OCI-LY7 (cell line): ENCODE results near the gene SLC30A3. TPM values are rescaled to one million over a fixed set of nuclear protein-coding genes. Genes with fewer than 3 reads are reported as not detected.

Experiments
- BruUV-seq: library from RNA; stranded (reverse); fragments of 400-500 nt; replicated peaks from 2 replicates; lab custom pipeline; 2021; lab: Mats Ljungman, UMichigan
- CTCF ChIA-PET: fragments of 300-600 bp; sonication (Branson Sonifier 250); formaldehyde crosslinking; loops from one replicate; lab custom pipeline; 2022; ENCODE audit warnings: antibody characterized with exemption; ENCODE audit not compliant: unreplicated experiment; lab: Charles Lee
- POLR2A ChIA-PET: fragments of 300-600 bp; sonication (Branson Sonifier 250); formaldehyde crosslinking; loops from one replicate; lab custom pipeline; 2022; ENCODE audit warnings: antibody characterized with exemption; lab: Charles Lee
- DNase-seq: peaks from one replicate; pipeline ENCODE4 v3.0.0-alpha.2; 2015; ENCODE audit warnings: low spot score
- H2AFZ ChIP-seq: fragments of 200-600 bp; sonication (generic), shearing (Covaris generic); 2 replicates; pipeline ENCODE4 v1.6.1; 2014; ENCODE audit warnings: mild to moderate bottlenecking, antibody characterized with exemption, low read length, moderate library complexity
- H3K27ac ChIP-seq: fragments of 200-600 bp; sonication (generic); 2 replicates; pipeline ENCODE4 v1.5.1; 2014; ENCODE audit warnings: mixed run types, low read depth, mild to moderate bottlenecking, moderate library complexity, low read length, inconsistent platforms; ENCODE audit not compliant: poor library complexity, severe bottlenecking
- H3K36me3 ChIP-seq: fragments of 200-600 bp; sonication (generic); 2 replicates; pipeline ENCODE4 v1.6.1; 2014; ENCODE audit warnings: mild to moderate bottlenecking, antibody characterized with exemption, low read length, moderate library complexity, mixed read lengths; ENCODE audit not compliant: insufficient read depth
- H3K4me1 ChIP-seq: fragments of 200-600 bp; sonication (generic); 2 replicates; pipeline ENCODE4 v1.5.1; 2014; ENCODE audit warnings: mild to moderate bottlenecking, low read length; ENCODE audit not compliant: insufficient read depth, poor library complexity, severe bottlenecking
- H3K4me2 ChIP-seq: fragments of 200-600 bp; sonication (generic); 2 replicates; pipeline ENCODE4 v1.6.1; 2014; ENCODE audit warnings: mild to moderate bottlenecking, low read length
- H3K4me3 ChIP-seq: fragments of 200-600 bp; sonication (generic); 2 replicates; pipeline ENCODE4 v1.5.1; 2014; ENCODE audit warnings: mild to moderate bottlenecking, low read depth, low read length; ENCODE audit not compliant: poor library complexity, severe bottlenecking
- H3K79me2 ChIP-seq: fragments of 200-600 bp; sonication (generic); 2 replicates; pipeline ENCODE4 v1.6.1; 2016; ENCODE audit warnings: low read depth, mild to moderate bottlenecking, low read length, moderate library complexity, mixed read lengths; ENCODE audit not compliant: insufficient read depth
- H3K9me2 ChIP-seq: fragments of 200-600 bp; sonication (generic); 2 replicates; pipeline ENCODE4 v1.6.1; 2016; ENCODE audit warnings: mild to moderate bottlenecking, low read length, mixed read lengths; ENCODE audit not compliant: insufficient read depth
- H3K9me3 ChIP-seq: fragments of 200-600 bp; sonication (generic); 2 replicates; pipeline ENCODE4 v1.6.1; 2014; ENCODE audit warnings: mild to moderate bottlenecking, mixed run types, low read length, mixed read lengths
- H4K20me1 ChIP-seq: fragments of 200-600 bp; sonication (generic); 2 replicates; pipeline ENCODE4 v1.6.1; 2014; ENCODE audit warnings: mild to moderate bottlenecking, antibody characterized with exemption, low read length, moderate library complexity, mixed read lengths; ENCODE audit not compliant: insufficient read depth
- EZH2phosphoT487 ChIP-seq: fragments of 200-600 bp; sonication (generic); IDR thresholded peaks from 2 replicates; pipeline ENCODE4 v1.6.1; 2018; ENCODE audit warnings: low read depth, borderline replicate concordance, mild to moderate bottlenecking, mixed run types, antibody characterized with exemption, low read length, moderate library complexity, mixed read lengths
- intact Hi-C: fragments of 100-400 bp; cut with micrococcal nuclease; formaldehyde crosslinking; loops from one replicate; pipeline ENCODE4 v1.10.0; 2022; ENCODE audit not compliant: unreplicated experiment
- total RNA-seq, 2 experiments: library from RNA; depleted of rRNA in 1 of 2; stranded (reverse); fragments of >200 nt in 1 of 2; shearing (Covaris generic) in 1 of 2; gene quantifications; 2 replicates each; pipeline ENCODE4 v1.2.3, GENCODE V29; 2014 to 2022
- TF ChIP-seq, protein P1 (sequence below): fragments of 200-600 bp; sonication (generic); conservative IDR thresholded peaks from 2 replicates; pipeline ENCODE4 v1.5.1; 2014; ENCODE audit warnings: mild to moderate bottlenecking, antibody characterized with exemption, low read length, moderate library complexity, mixed read lengths

SLC30A3 gene
- total RNA-seq, 2 experiments from 2014 or later, result 23.3 to 71.6 TPM

DNA sequence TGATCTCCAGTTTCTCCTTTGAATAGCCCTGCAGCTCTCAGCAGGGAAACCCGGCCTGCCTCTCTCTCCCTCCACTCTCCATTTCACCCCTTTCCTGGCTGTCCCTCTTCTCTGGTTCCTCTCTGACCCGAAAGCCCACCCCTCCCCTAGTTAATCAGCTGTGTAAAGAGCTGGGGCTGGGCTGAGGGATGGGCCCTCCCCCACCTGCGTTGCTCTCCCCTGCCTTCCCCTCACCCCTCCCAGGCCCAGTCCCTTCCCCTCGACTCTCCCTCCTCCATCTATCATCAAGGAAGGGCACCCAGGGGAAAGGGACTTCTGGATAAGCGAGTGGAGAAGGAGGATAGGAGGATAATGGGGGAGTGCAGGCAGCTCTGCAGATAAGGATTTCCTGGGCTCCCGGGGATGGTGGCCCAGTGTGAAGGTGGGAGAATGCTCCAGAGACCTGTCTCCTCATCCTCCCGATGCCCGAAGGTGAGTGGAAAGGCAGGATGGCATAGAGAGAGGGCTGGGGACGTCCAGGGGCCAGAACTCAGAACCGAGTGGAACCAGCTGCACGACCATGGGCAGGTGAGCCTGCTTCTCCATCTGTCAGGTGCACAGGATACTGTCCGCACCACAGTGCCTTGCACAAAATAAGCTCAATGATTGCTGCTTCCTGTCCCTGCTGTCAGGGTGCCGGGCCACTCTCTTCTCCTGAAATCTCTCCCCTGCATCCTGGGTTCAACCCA, 12.0 kb downstream of the SLC30A3 start:
- H2AFZ ChIP-seq, result peak overlapping the region; percentile 76; the same call in 1 of the 2 replicates
- no TSS peak for BruUV-seq
- peaks cover 21% of the 10 kb centered on the region; the same call in 1 of the 2 replicates for H3K36me3 ChIP-seq
- H3K4me3 ChIP-seq, result peak overlapping the region; percentile 58
- peaks cover 43% of the 10 kb centered on the region for H3K4me1 ChIP-seq
- POLR2A ChIA-PET, result interaction anchor here (0.6 to 3.2 kb wide), 16 partner anchors 9 to 187 kb away, joined by 3 to 21 read pairs (median 4); partner anchors contain the start of gene SLC30A3
- peak; percentile 90 for DNase-seq
- H3K4me2 ChIP-seq, result peak overlapping the region; percentile 76
- H3K27ac ChIP-seq, result peak overlapping the region; percentile 92
- H3K9me3 ChIP-seq, result no peaks in the 10 kb centered on the region
- CTCF ChIA-PET, result interaction anchor here (0.6 to 4.4 kb wide), 10 partner anchors 12 to 400 kb away, joined by 3 to 37 read pairs (median 4); partner anchors contain the start of genes SLC30A3 and TRIM54
- intact Hi-C loops, result loop anchor here (1.0 to 2.0 kb wide), 5 partner anchors 11 to 54 kb away; no protein-coding TSS in a partner anchor
- no peaks in the 10 kb centered on the region for H3K9me2 ChIP-seq
- H4K20me1 ChIP-seq, result no peaks in the 10 kb centered on the region
- TF ChIP-seq, protein P1, sequence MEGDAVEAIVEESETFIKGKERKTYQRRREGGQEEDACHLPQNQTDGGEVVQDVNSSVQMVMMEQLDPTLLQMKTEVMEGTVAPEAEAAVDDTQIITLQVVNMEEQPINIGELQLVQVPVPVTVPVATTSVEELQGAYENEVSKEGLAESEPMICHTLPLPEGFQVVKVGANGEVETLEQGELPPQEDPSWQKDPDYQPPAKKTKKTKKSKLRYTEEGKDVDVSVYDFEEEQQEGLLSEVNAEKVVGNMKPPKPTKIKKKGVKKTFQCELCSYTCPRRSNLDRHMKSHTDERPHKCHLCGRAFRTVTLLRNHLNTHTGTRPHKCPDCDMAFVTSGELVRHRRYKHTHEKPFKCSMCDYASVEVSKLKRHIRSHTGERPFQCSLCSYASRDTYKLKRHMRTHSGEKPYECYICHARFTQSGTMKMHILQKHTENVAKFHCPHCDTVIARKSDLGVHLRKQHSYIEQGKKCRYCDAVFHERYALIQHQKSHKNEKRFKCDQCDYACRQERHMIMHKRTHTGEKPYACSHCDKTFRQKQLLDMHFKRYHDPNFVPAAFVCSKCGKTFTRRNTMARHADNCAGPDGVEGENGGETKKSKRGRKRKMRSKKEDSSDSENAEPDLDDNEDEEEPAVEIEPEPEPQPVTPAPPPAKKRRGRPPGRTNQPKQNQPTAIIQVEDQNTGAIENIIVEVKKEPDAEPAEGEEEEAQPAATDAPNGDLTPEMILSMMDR, result no peak
- no peak for TF ChIP-seq EZH2phosphoT487
- no peaks in the 10 kb centered on the region for H3K79me2 ChIP-seq

DNA sequence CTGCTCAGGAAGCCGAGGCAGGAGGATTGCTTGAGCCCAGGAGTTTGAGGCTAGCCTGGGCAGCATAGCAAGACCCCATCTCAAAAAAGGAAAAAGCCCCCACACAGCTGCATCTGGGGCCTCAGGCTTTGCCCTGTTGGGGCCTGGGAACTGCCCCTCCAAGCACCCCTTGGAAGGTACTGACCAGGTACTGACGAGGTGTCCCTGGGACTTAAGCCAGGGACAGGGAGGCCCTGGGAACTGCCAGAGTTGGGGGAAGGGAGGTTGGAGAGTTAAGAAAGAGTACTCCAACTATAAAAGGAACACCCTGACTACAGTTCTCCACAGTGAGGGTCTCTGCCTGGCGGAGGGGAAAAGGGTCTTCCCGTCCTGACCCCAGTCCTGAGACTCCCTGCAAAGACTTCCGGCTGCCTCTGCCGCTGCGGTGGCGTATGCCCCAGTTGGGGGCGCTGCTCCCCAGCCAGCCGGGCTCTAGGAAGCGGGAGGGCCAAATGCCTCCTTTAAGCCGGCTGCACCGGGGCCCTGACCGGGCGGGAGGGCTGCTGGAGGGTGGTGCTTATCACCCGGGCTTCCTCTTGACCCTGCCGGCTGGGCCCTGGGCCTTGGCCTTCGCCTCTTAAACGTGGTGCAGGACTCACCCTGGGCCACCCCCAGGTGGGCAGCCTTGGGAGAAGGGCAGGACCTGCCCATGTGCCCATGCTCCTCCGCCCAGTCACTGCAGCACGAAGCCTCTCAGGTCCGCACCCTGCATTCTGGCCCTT, 12.8 kb downstream of the SLC30A3 start:
- no peaks in the 10 kb centered on the region for H3K9me2 ChIP-seq
- no peak for TF ChIP-seq EZH2phosphoT487
- TF ChIP-seq, protein P1, result peak; percentile 97
- peaks cover 43% of the 10 kb centered on the region for H3K4me1 ChIP-seq
- no peaks in the 10 kb centered on the region for H3K79me2 ChIP-seq
- peak overlapping the region; percentile 76 for H3K4me2 ChIP-seq
- no TSS peak for BruUV-seq
- peak overlapping the region; percentile 76 for H2AFZ ChIP-seq
- peaks cover 21% of the 10 kb centered on the region; the same call in 1 of the 2 replicates for H3K36me3 ChIP-seq
- peak overlapping the region; percentile 58 for H3K4me3 ChIP-seq
- peak; percentile 91 for DNase-seq
- H3K27ac ChIP-seq, result peak overlapping the region; percentile 92
- intact Hi-C loops, result loop anchor here (1.0 to 2.0 kb wide), 4 partner anchors 29 to 53 kb away; no protein-coding TSS in a partner anchor
- H4K20me1 ChIP-seq, result no peaks in the 10 kb centered on the region
- ChIA-PET CTCF (interaction anchor here (1.1 to 4.4 kb wide), 5 partner anchors 30 to 53 kb away, joined by 3 to 37 read pairs (median 9); no protein-coding TSS in a partner anchor), POLR2A (interaction anchor here (0.6 to 3.2 kb wide), 15 partner anchors 12 to 186 kb away, joined by 3 to 21 read pairs (median 6); partner anchors contain the start of gene SLC30A3)
- H3K9me3 ChIP-seq, result no peaks in the 10 kb centered on the region
